OCI-LY7 (cell line): ENCODE data around the gene WWOX.

ENCODE experiments used
- CTCF ChIP-seq: fragments of 200-600 bp; sonication (generic); conservative IDR thresholded peaks from 2 replicates; pipeline ENCODE4 v1.5.1; 2014; ENCODE audit warnings: mild to moderate bottlenecking, antibody characterized with exemption, low read length, moderate library complexity, mixed read lengths
- EZH2phosphoT487 ChIP-seq: fragments of 200-600 bp; sonication (generic); IDR thresholded peaks from 2 replicates; pipeline ENCODE4 v1.6.1; 2018; ENCODE audit warnings: low read depth, borderline replicate concordance, mild to moderate bottlenecking, mixed run types, antibody characterized with exemption, low read length, moderate library complexity, mixed read lengths

DNA sequence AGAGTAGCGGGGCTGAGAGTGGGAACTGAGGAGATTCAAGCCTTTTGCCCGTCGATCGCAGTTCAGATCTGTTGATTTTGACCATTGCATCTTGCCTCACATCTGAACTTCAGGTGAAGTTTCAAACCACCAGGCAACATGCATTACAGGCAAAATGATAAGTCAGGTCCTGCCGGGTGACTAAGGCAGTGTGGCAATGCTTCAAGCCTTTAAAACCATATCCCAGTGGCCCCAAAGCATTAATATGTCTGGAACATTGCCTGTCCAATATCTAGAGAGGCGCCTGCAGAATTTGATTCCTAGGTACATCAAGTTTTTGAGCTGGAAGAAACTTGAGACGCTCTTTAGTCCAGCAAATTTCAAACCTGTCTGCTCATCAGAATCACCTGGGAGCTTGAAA, 998.3 kb downstream of the WWOX start:
- no peak for TF ChIP-seq EZH2phosphoT487
- TF ChIP-seq CTCF: no peak
